GM12873 (cell line): ENCODE results near the gene CBX8.

Experiments
- TF ChIP-seq, protein P1 (sequence below): IDR thresholded peaks from 2 replicates; pipeline ENCODE4 v1.5.1; 2012; ENCODE audit warnings: low read depth, mild to moderate bottlenecking, moderate library complexity, low read length, control low read depth; ENCODE audit not compliant: insufficient read depth; ENCODE audit errors: missing control alignments

The CBX8 gene

GRCh38 chr17:79829004-79829403, 32.1 kb upstream of the CBX8 start:
- TF ChIP-seq, protein P1, sequence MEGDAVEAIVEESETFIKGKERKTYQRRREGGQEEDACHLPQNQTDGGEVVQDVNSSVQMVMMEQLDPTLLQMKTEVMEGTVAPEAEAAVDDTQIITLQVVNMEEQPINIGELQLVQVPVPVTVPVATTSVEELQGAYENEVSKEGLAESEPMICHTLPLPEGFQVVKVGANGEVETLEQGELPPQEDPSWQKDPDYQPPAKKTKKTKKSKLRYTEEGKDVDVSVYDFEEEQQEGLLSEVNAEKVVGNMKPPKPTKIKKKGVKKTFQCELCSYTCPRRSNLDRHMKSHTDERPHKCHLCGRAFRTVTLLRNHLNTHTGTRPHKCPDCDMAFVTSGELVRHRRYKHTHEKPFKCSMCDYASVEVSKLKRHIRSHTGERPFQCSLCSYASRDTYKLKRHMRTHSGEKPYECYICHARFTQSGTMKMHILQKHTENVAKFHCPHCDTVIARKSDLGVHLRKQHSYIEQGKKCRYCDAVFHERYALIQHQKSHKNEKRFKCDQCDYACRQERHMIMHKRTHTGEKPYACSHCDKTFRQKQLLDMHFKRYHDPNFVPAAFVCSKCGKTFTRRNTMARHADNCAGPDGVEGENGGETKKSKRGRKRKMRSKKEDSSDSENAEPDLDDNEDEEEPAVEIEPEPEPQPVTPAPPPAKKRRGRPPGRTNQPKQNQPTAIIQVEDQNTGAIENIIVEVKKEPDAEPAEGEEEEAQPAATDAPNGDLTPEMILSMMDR = no peak

GRCh38 chr17:79826841-79827578, 30.1 kb upstream of the CBX8 start:
- TF ChIP-seq, protein P1 = no peak

DNA sequence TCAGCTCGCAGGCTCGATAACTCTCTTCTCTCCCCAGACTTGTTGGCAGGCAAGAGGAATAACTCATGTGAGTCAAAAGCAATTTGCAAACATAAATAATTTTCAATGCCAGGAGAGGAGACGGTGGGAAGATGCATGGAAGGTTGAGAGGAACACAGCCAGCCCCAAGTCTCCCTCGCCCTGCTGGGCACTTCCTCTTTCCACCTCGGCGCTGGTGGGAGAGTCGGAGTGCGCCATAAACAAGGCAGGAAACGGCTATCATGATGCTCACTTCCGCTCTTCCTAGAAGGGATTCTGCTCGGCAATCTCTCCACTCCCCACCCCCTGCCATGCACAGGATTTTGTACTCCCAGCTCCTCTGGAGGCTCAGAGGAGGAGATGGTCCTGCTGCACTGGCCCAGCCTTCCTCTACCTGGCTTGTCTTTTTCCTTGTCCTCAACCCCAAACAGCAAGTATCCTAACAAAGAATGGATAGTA, 29.4 kb upstream of the CBX8 start:
- TF ChIP-seq, protein P1 = no peak

DNA sequence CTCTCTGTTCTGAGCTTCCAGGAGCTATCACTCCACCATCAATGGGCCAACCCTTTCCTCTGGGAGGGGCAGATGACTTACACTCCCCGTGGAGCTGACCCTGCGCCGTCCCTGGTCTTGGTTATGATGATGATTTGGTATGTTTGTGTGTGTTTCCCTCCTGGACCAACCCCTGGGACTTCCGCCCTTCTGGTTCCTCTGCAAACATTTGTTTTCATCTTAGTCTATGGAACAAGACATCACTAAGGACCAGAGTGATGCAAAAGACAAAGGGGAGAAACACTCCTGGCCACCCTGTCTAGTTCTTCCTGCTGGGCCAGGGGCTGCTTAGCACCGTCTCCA, 28.7 kb upstream of the CBX8 start:
- TF ChIP-seq, protein P1 = no peak

DNA sequence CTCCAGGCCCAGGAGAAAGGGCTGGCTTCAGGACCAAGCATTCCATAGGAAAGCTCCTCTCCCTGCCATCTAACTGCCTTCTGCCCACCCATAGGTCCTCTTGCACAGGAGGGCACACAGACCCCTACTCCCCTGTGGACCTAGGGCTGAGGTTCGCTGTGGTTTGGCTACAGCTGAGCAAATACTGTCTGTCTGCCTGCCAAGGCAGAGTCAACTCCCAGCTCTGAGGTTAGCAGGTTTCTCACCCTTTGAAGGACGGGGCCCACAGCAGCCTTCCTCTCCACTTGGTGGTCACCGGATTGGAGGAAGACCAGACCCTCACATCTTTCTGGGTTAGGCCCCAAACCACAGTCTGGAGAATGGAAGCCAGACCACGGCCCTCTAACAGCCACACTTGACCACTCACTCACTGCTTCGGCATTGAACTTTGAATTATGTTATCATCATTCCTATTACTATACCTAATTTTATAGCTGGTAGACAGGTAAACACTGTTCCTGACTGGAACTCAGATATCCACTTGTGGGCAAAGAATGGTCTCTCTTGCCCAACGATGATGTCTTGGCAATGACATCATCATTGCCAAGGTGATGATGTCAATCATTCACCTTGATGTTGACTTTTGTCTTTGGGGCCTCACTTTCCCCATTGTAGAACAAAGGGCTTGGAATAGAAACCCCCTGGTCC, 28.2 kb upstream of the CBX8 start:
- TF ChIP-seq, protein P1 = no peak

DNA sequence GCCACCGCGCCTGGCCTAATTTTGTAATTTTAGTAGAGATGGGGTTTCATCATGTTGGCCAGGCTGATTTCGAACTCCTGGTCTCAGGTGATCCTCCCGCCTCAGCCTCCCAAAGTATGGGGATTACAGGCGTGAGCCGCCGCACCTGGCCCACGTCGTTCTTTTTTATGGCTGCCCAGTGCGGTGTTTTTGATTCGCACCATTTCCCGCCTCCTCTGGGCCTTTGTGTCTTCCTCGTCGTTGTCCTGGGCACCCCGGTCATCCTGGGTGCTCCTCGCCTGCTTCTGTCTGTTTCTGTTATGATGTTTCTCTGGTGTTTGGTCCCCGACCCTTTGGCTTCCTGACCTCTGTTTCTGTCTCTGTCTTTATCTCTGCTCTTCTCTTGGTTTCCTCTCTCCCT, 27.4 kb upstream of the CBX8 start:
- TF ChIP-seq, protein P1 = no peak

DNA sequence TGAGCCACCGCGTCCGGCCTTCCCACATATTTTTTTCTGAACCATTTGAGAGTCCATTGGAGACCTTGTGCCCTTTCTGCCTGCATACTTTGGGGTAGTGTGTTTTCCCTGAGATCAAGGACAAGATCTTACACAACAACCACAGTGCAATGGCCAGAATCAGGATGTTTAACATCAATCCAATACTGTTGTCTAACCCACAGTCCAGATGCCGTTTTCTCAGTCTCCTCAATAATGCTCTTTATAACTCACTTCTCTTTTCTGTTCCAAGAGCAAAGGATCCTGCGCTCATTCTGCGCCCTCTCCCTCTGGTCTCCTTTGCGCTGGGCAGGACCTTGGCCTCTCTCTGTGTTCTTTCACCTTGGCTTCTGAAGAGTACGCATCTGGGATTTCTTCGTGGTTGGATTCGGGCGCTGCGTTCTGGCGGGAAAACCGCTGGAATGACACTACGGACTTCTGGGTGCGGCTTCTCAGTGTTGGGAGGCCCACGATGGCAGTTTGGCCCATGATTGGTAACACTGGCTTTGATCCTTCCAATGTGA, 25.8 kb upstream of the CBX8 start:
- TF ChIP-seq, protein P1 = no peak
